IMR-90 (cell line): ENCODE measurements around the gene R3HDM4. TPM values are rescaled to one million over a fixed set of nuclear protein-coding genes. Genes with fewer than 3 reads are reported as not detected.

Experiments used
- ATAC-seq: fragments of 200-7000 bp; cut with Tn5 transposase; 2 replicates; pipeline ENCODE4 v1.9.1; 2020; ENCODE audit warnings: low read depth, mild to moderate bottlenecking, moderate library complexity
- BruUV-seq: library from RNA; stranded (reverse); fragments of 400-500 nt; replicated peaks from 2 replicates; lab custom pipeline; 2021; lab: Mats Ljungman, UMichigan
- CTCF ChIA-PET: fragments of 300-600 bp; formaldehyde crosslinking; extraction: SDS; loops from one replicate; lab custom pipeline; 2021; ENCODE audit warnings: antibody characterized with exemption; lab: Yijun Ruan, JAX
- POLR2A ChIA-PET: fragments of 300-600 bp; sonication (Branson Sonifier 250); formaldehyde crosslinking; loops from one replicate; lab custom pipeline; 2022; ENCODE audit warnings: antibody characterized with exemption; ENCODE audit not compliant: unreplicated experiment; lab: Charles Lee
- DNase-seq: peaks from one replicate; pipeline ENCODE4 v3.0.0; 2013
- H2AFZ ChIP-seq: replicated peaks from 2 replicates; pipeline ENCODE3; 2013; ENCODE audit warnings: low read length, mild to moderate bottlenecking; ENCODE audit not compliant: poor library complexity
- H2AK5ac ChIP-seq: 2 replicates; pipeline ENCODE4 v1.6.1; 2013; ENCODE audit warnings: low read depth, low read length, inconsistent platforms
- H2AK9ac ChIP-seq: replicated peaks from 2 replicates; pipeline ENCODE3; 2013; ENCODE audit warnings: mild to moderate bottlenecking, low read depth, low read length, moderate library complexity; ENCODE audit not compliant: poor library complexity
- H2BK120ac ChIP-seq: 2 replicates; pipeline ENCODE4 v1.6.1; 2013; ENCODE audit warnings: low read depth, low read length, inconsistent platforms
- H2BK15ac ChIP-seq: 3 replicates; pipeline ENCODE4 v1.6.1; 2013; ENCODE audit warnings: low read depth, low read length, inconsistent platforms
- H2BK20ac ChIP-seq: 2 replicates; pipeline ENCODE4 v1.6.1; 2013; ENCODE audit warnings: low read depth, mild to moderate bottlenecking, inconsistent platforms, low read length, moderate library complexity
- H2BK5ac ChIP-seq: 2 replicates; pipeline ENCODE4 v1.6.1; 2013; ENCODE audit warnings: mild to moderate bottlenecking, low read depth, low read length, inconsistent platforms; ENCODE audit not compliant: poor library complexity, severe bottlenecking
- H3K14ac ChIP-seq: replicated peaks from 2 replicates; pipeline ENCODE4 v1.6.1; 2013; ENCODE audit warnings: low read depth, low read length, inconsistent platforms
- H3K18ac ChIP-seq: 2 replicates; pipeline ENCODE4 v1.6.1; 2013; ENCODE audit warnings: low read depth, low read length, control low read depth
- H3K23ac ChIP-seq: 2 replicates; pipeline ENCODE4 v1.6.1; 2013; ENCODE audit warnings: low read depth, low read length, inconsistent platforms
- H3K27ac ChIP-seq: 2 replicates; pipeline ENCODE4 v1.5.1; 2013; ENCODE audit warnings: mild to moderate bottlenecking, control low read depth, low read length; ENCODE audit not compliant: insufficient read depth
- H3K27me3 ChIP-seq: 2 replicates; pipeline ENCODE4 v1.6.1; 2013; ENCODE audit warnings: low read length; ENCODE audit not compliant: control insufficient read depth, insufficient read depth
- H3K36me3 ChIP-seq: 2 replicates; pipeline ENCODE4 v1.6.1; 2013; ENCODE audit warnings: low read length, mixed read lengths; ENCODE audit not compliant: control insufficient read depth, insufficient read depth
- H3K4ac ChIP-seq: 2 replicates; pipeline ENCODE4 v1.6.1; 2013; ENCODE audit warnings: low read depth, low read length, inconsistent platforms
- H3K4me1 ChIP-seq: 2 replicates; pipeline ENCODE4 v1.6.1; 2013; ENCODE audit warnings: low read length, mixed read lengths; ENCODE audit not compliant: control insufficient read depth, insufficient read depth
- H3K4me2 ChIP-seq: 2 replicates; pipeline ENCODE4 v1.6.1; 2013; ENCODE audit warnings: low read depth, mild to moderate bottlenecking, control low read depth, low read length, moderate library complexity
- H3K4me3 ChIP-seq: 2 replicates; pipeline ENCODE4 v1.5.1; 2013; ENCODE audit warnings: low read depth, mild to moderate bottlenecking, control low read depth, low read length, moderate library complexity; ENCODE audit not compliant: insufficient read depth
- H3K56ac ChIP-seq: 2 replicates; pipeline ENCODE4 v1.6.1; 2013; ENCODE audit warnings: low read length, inconsistent platforms; ENCODE audit not compliant: insufficient read depth; ENCODE audit errors: extremely low read depth
- H3K79me1 ChIP-seq, 2 experiments: 2 replicates each; pipeline ENCODE4 v1.6.1; 2013; ENCODE audit warnings: low read length in 2 of 2, inconsistent platforms in 1 of 2, low read depth in 1 of 2
- H3K9ac ChIP-seq: 2 replicates; pipeline ENCODE4 v1.6.1; 2013; ENCODE audit warnings: low read depth, low read length, control low read depth
- H3K9me1 ChIP-seq: 2 replicates; pipeline ENCODE4 v1.6.1; 2013; ENCODE audit warnings: low read length, inconsistent platforms; ENCODE audit not compliant: insufficient read depth
- H3K9me3 ChIP-seq: 2 replicates; pipeline ENCODE4 v1.6.1; 2013; ENCODE audit warnings: low read length; ENCODE audit not compliant: control insufficient read depth, insufficient read depth
- H4K20me1 ChIP-seq: 2 replicates; pipeline ENCODE4 v1.6.1; 2013; ENCODE audit warnings: low read length, inconsistent platforms; ENCODE audit not compliant: insufficient read depth
- H4K5ac ChIP-seq: 2 replicates; pipeline ENCODE4 v1.6.1; 2013; ENCODE audit warnings: mild to moderate bottlenecking, low read depth, low read length, control low read depth
- H4K8ac ChIP-seq, 2 experiments: 2 replicates each; pipeline ENCODE4 v1.6.1; 2013; ENCODE audit warnings: low read depth in 2 of 2, low read length in 2 of 2, control low read depth in 1 of 2, inconsistent platforms in 1 of 2
- H4K91ac ChIP-seq: 2 replicates; pipeline ENCODE4 v1.6.1; 2013; ENCODE audit warnings: low read depth, low read length, inconsistent platforms; ENCODE audit not compliant: insufficient read depth
- FOS ChIP-seq: fragments of 150-350 bp; IDR thresholded peaks from 2 replicates; pipeline ENCODE4 v1.6.1; 2016; ENCODE audit warnings: low read depth, low read length
- SMC3 ChIP-seq: fragments of 150-350 bp; IDR thresholded peaks from 2 replicates; pipeline ENCODE4 v1.6.1; 2016; ENCODE audit warnings: low read depth, mild to moderate bottlenecking, antibody characterized with exemption, low read length, moderate library complexity
- WGBS, 2 experiments: methylation state at CpG; one replicate each; pipeline versions ENCODE4 v1.1.5 to v1.1.7; 2013; ENCODE audit warnings: missing lambda C conversion rate in 2 of 2; ENCODE audit not compliant: insufficient read length in 1 of 2; ENCODE audit errors: extremely low coverage in 2 of 2; 5-methylcytosine and 5-hydroxymethylcytosine counted together
- dilution Hi-C: fragments of 300-500 bp; cut with HindIII; formaldehyde crosslinking; loops from one replicate; pipeline ENCODE4 v1.14.3; 2018; ENCODE audit warnings: low sequenced_read_pairs; ENCODE audit not compliant: unreplicated experiment
- in situ Hi-C: fragments of 300-500 bp; cut with MboI; formaldehyde crosslinking; loops from 3 replicates; pipeline ENCODE4 v1.14.3; 2019; ENCODE audit warnings: low sequenced_read_pairs, inconsistent platforms, mixed read lengths
- intact Hi-C: fragments of 100-400 bp; cut with micrococcal nuclease; formaldehyde crosslinking; loops from 2 replicates; pipeline ENCODE4 v1.10.0; 2022
- polyA plus RNA-seq, 3 experiments: library from polyadenylated mRNA; depleted of rRNA; stranded (reverse); fragments of >200 nt; gene quantifications; 2 replicates each; pipeline ENCODE4 v1.2.3, GENCODE V29; 2012; ENCODE audit warnings: low replicate concordance in 1 of 3
- total RNA-seq: library from RNA; depleted of rRNA; stranded (reverse); fragments of >200 nt; gene quantifications from 2 replicates; pipeline ENCODE4 v1.2.3, GENCODE V29; 2012

Gene R3HDM4
- total and polyA plus RNA-seq, 2 of the 4 experiments (the other 2 are of a cell fraction), result 9.0 to 51.5 TPM

DNA sequence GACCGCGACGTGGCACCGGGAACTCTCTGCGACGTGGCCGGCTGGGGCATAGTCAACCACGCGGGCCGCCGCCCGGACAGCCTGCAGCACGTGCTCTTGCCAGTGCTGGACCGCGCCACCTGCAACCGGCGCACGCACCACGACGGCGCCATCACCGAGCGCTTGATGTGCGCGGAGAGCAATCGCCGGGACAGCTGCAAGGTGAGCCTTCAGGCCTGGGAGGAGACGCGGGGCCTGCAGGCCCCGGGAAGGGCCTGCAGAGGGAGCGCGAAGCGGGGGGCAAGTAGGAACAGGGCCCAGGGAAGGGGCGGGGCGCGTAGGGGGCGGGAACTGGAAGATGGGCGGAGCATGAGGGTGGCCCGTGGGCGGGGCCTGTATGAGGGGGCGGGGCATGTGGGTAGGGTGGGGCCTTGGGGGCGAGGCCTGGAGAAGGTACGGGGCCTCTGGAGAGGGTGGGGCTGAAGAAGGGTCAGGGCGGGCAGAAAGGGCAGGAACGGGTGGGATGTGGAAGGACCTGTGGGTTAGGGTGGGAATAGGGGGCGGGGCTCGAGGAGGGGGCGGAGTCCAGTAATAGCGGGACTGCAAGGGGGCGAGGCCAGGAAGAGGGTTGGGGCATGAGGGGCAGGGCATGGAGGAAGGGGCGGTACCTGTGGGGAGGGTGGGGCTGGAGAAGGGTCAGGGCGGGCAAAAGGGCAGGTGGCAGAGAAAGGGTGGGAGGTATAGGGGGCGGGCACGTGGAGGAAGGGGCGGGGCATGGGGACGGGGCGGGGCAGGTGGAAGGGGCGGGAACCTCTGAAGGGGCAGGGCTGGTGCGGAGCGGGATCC lies 51.1 kb downstream of the R3HDM4 start:
- Histone ChIP-seq H2BK5ac (no peak overlapping the region), H3K27ac (no peak overlapping the region), H2AFZ (peak overlapping the region; percentile 68), H4K5ac (no peak overlapping the region), H3K4me2 (no peak overlapping the region), H3K79me1 (no peaks in the 10 kb centered on the region), H2BK15ac (no peak overlapping the region), H3K23ac (no peak overlapping the region), H3K4me3 (no peak overlapping the region), H2AK9ac (peak overlapping the region; percentile 24), H4K91ac (no peak overlapping the region), H3K9me3 (no peaks in the 10 kb centered on the region), H3K9ac (no peak overlapping the region), H3K18ac (no peak overlapping the region), H2BK20ac (no peak overlapping the region), H3K14ac (no peak overlapping the region), H2AK5ac (0 out of 2 replicates have a peak overlapping the region, but pooled peaks have one; percentile 16), H3K9me1 (no peaks in the 10 kb centered on the region), H4K8ac (no peak overlapping the region), H3K4me1 (peaks cover 3% of the 10 kb centered on the region; the same call in 1 of the 2 replicates), H3K56ac (no peak overlapping the region), H3K4ac (no peak overlapping the region), H4K20me1 (no peaks in the 10 kb centered on the region; the same call in 1 of the 2 replicates), H3K27me3 (no peaks in the 10 kb centered on the region), H3K36me3 (no peaks in the 10 kb centered on the region), H2BK120ac (no peak overlapping the region)
- TF ChIP-seq FOS (no peak), SMC3 (0 out of 2 replicates have a peak, but pooled peaks have one; percentile 4)
- WGBS, 2 experiments, result 34% methylated on average over 31 of the region's 60 CpGs; no CpG with 5 or more reads in 1 of the 2 experiments
- CTCF ChIA-PET, result no interaction called here
- BruUV-seq, result no TSS peak
- intact Hi-C loops (loop anchor here (10.0 kb wide), 1 partner anchor 197 kb away; the partner anchor contains the start of gene RNF126), dilution Hi-C loops (no loop called here), in situ Hi-C loops (no loop called here)
- DNase-seq, result no peak
- POLR2A ChIA-PET, result interaction anchor here (0.5 kb wide), 1 partner anchor 81 kb away, joined by 3 read pairs; no protein-coding TSS in a partner anchor
- ATAC-seq, result peak; percentile 24
